Transverse colon (tissue), 4 donors: ENCODE measurements around the gene EED.

Experiments used
- POLR2AphosphoS5 ChIP-seq, 3 donors: sonication (generic); formaldehyde crosslinking; IDR thresholded peaks; one replicate each; pipeline ENCODE4 v1.6.1; 2016; ENCODE audit warnings: antibody characterized with exemption in 3 of 3
- TF ChIP-seq, protein P1 (sequence below), 5 experiments: fragments of 200-600 bp in 3 of 5; fragments of 450-650 bp in 2 of 5; sonication (generic) in 3 of 5; IDR thresholded peaks; 1 replicate in 2 of 5; 2 replicates in 3 of 5; pipeline ENCODE4 v1.5.1; 2016 to 2017; ENCODE audit warnings: antibody characterized with exemption in 5 of 5, inconsistent platforms in 3 of 5, mild to moderate bottlenecking in 2 of 5, moderate library complexity in 1 of 5

DNA sequence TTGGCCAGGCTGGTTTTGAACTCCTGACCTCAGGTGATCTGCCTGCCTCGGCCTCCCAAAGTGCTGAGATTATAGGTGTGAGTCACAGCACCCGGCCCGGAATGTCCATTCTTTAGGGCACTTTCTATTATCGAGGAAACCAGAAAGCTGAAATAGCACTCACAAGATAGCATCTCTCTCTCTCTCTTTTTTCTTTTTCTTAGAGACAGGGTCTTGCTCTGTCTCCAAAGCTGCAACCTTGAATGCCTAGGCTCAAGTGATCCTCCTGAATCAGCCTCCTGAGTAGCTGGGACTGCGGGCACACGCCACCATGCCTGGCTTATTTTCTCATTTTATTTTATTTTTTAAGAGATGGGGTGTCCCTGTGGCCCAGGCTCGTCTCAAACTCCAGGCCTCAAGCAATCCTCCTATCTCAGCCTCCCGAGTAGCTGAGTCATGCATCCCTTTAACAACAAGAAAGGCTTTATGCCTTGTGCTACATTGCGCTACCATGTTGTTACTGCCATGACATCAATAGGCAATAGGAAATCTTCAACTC lies 7.2 kb upstream of the EED start:
- TF ChIP-seq, protein P1, sequence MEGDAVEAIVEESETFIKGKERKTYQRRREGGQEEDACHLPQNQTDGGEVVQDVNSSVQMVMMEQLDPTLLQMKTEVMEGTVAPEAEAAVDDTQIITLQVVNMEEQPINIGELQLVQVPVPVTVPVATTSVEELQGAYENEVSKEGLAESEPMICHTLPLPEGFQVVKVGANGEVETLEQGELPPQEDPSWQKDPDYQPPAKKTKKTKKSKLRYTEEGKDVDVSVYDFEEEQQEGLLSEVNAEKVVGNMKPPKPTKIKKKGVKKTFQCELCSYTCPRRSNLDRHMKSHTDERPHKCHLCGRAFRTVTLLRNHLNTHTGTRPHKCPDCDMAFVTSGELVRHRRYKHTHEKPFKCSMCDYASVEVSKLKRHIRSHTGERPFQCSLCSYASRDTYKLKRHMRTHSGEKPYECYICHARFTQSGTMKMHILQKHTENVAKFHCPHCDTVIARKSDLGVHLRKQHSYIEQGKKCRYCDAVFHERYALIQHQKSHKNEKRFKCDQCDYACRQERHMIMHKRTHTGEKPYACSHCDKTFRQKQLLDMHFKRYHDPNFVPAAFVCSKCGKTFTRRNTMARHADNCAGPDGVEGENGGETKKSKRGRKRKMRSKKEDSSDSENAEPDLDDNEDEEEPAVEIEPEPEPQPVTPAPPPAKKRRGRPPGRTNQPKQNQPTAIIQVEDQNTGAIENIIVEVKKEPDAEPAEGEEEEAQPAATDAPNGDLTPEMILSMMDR (IDR thresholded peaks at IDR 0.05): no peak
- TF ChIP-seq POLR2AphosphoS5 (IDR thresholded peaks at IDR 0.05): no peak
